ENCODE measurements around the gene DUOX2. TPM values are rescaled to one million over a fixed set of nuclear protein-coding genes. Genes with fewer than 3 reads are reported as not detected.

DUOX2 gene
- total and polyA plus RNA-seq, 2 of the 13 experiments (the other 11 are each of a cell fraction or from before 2014, with no cell fraction given) = 0.08 TPM; not detected in 1

GRCh38 chr15:45116006-45116481 lies 2.1 kb upstream of the DUOX2 start (continued):
- no peak for TF ChIP-seq BCL6 (CRISPR knock-in tag; IDR thresholded peaks at IDR 0.05)
- no peak for TF ChIP-seq CBX2 (IDR thresholded peaks at IDR 0.05; ENCODE audit: low read depth, low read length)
- no peak for TF ChIP-seq CBX2 (CRISPR knock-in tag; IDR thresholded peaks at IDR 0.05; ENCODE audit: low read depth)

GRCh38 chr15:45115312-45115820 lies 1.4 kb upstream of the DUOX2 start:
- intact Hi-C loops (cut with micrococcal nuclease; ENCODE audit: unreplicated experiment) = no loop called here
- Histone ChIP-seq H3K9ac (ENCODE audit: insufficient read depth, low read depth, low read length) (no peak overlapping the region), H2AFZ (ENCODE audit: low read length) (no peak overlapping the region), H3K27me3 (ENCODE audit: control insufficient read depth in 1 of 2, insufficient read depth in 2 of 2, low read length in 2 of 2) (peaks cover 13 to 51% of the 10 kb centered on the region in 2 experiments), H3K4me1 (ENCODE audit: insufficient read depth, low read length) (peaks cover 25% of the 10 kb centered on the region), H3K9me3 (ENCODE audit: low read length) (no peaks in the 10 kb centered on the region), H4K20me1 (ENCODE audit: insufficient read depth, low read length) (no peaks in the 10 kb centered on the region), H3K4me3 (replicated peaks in 1 of 3; ENCODE audit: insufficient read depth in 1 of 3, low read depth in 2 of 3, low read length in 3 of 3) (no peak overlapping the region), H3K36me3 (replicated peaks in 1 of 2; ENCODE audit: control insufficient read depth in 1 of 2, insufficient read depth in 2 of 2, low read length in 2 of 2) (no peaks in the 10 kb centered on the region), H3K79me2 (ENCODE audit: insufficient read depth, low read length) (no peaks in the 10 kb centered on the region), H3K4me2 (ENCODE audit: low read depth, low read length) (no peak overlapping the region), H3K27ac (ENCODE audit: extremely low read length, insufficient read depth, low read length) (no peak overlapping the region)
- POLR2A ChIA-PET = no interaction called here
- ATAC-seq = no peak
- FAIRE-seq = no peak
- CTCF ChIA-PET (ENCODE audit: low intra/inter-chr PET ratio, low total read pairs) = no interaction called here
- no TSS peak for BruUV-seq (replicated peaks)
- no peak for TF ChIP-seq MYC (CRISPR knock-in tag; IDR thresholded peaks at IDR 0.05; ENCODE audit: borderline replicate concordance)
- TF ChIP-seq ZNF713 (CRISPR knock-in tag; IDR thresholded peaks at IDR 0.05) = no peak
- TF ChIP-seq ZFP36L1 (CRISPR knock-in tag; IDR thresholded peaks at IDR 0.05) = no peak
- no peak for TF ChIP-seq MXD3 (CRISPR knock-in tag; IDR thresholded peaks at IDR 0.05)
- TF ChIP-seq TEF (CRISPR knock-in tag; IDR thresholded peaks at IDR 0.05) = no peak
- TF ChIP-seq NR1H2 (CRISPR knock-in tag; IDR thresholded peaks at IDR 0.05; ENCODE audit: borderline replicate concordance, low read depth) = no peak
- TF ChIP-seq U2AF2 (IDR thresholded peaks at IDR 0.05; ENCODE audit: low read depth, low read length) = no peak
- TF ChIP-seq GPN1 (CRISPR knock-in tag; IDR thresholded peaks at IDR 0.05; ENCODE audit: borderline replicate concordance) = no peak
- no peak for TF ChIP-seq RBM22 (optimal IDR thresholded peaks at IDR 0.05; ENCODE audit: low read length)
- no peak for TF ChIP-seq ZNF597 (CRISPR knock-in tag; IDR thresholded peaks at IDR 0.05)
- TF ChIP-seq IRF1 (CRISPR knock-in tag; IDR thresholded peaks at IDR 0.05; ENCODE audit: low read depth) = no peak
- no peak for TF ChIP-seq CREM (IDR thresholded peaks at IDR 0.05)
- TF ChIP-seq CREM (CRISPR knock-in tag; IDR thresholded peaks at IDR 0.05) = no peak
- no peak for TF ChIP-seq ATF5 (CRISPR knock-in tag; IDR thresholded peaks at IDR 0.05; ENCODE audit: low read depth)
- DNase-seq (ENCODE audit: low spot score) = no peak
- in situ Hi-C loops (cut with HindIII; ENCODE audit: extremely low pct_ligation_motif_present, low pct_unique_long_range_greater_than_20kb) = no loop called here
- WGBS (ENCODE audit: low lambda C conversion rate) = 47% methylated on average over 7 of the region's 7 CpGs
